Measurements from ENCODE around the gene ADAMTS15.

The ADAMTS15 gene

DNA sequence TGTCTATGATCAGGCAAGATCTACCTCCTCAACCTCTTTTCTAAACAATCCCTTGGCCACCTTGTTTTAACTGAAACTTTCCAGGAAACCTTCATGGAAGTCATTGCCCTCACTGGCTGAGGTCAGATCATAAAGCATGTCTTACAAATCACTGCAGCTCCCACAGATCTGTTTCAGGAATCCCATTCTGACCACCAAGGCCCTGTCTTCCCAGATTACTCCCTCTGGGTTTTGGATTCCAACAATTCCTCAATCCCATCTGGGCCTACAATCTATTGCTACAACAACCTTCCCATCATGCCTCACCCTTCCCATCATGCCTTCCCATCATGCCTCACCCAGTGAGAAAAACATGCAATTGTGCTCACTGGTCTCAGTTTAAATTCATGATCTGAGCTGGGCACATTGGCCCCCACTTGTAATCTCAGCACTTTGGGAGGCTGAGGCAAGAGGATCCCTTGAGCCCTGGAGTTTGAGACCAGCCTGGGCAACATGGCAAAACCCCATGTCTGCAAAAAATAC is 15.9 kb downstream of the ADAMTS15 start:
- DNase-seq: no peak

DNA sequence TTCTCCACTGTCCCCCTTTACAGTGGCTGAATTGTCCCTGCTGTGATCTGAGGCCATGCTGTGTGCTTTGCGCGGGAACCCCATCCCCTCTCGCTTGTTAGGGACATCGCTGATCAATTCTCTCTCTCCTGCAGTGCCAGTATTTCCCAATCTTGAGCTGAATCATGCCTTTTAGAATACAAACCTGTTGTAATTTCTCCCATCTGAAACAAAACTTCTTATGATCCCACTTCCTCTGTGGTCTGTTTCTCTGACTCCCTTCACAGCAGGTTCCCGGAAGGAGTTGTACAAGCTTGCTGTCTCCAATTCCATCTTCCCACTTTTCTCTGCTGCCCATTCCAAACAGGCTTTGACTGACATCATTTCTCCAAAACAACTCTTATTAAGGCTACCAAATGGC is 16.8 kb downstream of the ADAMTS15 start:
- no peak for DNase-seq

DNA sequence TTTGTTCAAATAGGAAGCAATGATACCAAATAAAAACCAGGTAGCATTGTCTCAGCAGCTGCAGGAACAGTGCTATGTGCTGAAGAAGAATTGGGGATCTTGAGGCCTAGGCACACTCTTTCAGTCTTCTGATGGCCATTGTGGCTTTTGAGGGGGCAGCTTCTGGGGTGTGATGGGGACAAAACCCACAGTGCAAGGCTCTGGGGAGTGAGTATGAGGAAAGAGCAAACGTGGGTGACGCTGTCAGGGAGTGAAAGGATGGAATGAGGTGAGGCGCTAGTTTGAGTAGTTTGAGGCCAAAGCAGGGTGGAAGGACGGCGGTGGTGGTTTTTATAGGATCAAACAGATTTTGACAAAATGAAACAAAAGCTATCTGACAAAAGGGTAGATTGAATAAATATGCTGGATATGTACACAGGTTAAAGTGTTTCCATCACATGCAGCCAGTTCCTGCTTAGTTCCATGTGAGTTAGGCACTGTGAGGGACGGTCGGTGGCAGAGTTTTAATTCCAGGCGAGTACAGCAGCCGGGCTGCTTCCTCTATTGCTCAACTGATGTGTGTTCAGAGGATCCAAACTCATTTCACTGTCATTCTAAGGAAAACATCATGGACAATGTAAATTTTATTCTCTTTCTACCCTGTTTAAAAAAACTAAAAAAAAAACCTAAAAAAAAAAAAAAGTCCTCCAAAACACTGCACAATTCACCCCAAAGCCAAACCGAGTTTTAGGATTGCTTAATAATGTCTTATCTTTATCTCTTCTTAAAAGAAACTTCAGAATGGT is 18.9 kb downstream of the ADAMTS15 start:
- DNase-seq: no peak

DNA sequence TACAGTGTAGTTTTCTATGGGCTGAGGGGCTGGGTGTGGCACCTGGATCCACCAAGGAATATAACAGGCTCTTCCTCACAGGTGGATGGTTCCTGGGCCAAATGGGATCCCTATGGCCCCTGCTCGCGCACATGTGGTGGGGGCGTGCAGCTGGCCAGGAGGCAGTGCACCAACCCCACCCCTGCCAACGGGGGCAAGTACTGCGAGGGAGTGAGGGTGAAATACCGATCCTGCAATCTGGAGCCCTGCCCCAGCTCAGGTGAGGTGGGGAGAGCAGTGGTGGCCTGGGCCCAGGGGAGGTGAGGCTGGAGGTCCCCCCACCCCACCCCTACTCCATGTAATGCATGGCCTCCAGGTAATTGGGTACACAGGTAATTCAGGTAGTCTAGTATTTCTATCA is 20.7 kb downstream of the ADAMTS15 start:
- no peak for DNase-seq

DNA sequence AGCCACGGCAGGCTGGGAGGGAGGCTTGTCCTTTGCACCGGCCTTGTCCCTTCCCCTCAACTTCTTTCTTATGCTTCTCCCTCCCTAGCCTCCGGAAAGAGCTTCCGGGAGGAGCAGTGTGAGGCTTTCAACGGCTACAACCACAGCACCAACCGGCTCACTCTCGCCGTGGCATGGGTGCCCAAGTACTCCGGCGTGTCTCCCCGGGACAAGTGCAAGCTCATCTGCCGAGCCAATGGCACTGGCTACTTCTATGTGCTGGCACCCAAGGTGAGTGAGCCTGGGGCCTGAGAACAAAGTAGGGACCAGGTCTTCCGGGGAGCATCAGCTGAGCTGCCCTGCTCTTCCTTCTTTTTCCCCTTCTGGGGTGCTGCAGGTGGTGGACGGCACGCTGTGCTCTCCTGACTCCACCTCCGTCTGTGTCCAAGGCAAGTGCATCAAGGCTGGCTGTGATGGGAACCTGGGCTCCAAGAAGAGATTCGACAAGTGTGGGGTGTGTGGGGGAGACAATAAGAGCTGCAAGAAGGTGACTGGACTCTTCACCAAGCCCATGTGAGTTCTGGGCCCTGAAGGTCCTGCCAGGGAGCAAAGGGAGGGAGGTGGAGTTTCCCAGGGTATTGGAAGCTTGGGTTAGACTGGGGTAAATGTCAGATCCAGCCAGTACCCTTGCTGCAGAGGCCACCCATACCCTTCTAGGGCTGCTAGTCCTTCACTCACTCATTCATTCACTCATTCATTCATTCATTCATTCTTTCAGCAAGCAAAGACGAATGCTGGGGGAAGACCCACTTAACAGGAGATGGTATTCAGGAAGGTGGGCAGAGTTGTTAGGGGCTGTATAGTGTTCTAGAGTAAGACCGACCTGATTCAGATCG is 22.6 kb downstream of the ADAMTS15 start:
- no peak for DNase-seq

DNA sequence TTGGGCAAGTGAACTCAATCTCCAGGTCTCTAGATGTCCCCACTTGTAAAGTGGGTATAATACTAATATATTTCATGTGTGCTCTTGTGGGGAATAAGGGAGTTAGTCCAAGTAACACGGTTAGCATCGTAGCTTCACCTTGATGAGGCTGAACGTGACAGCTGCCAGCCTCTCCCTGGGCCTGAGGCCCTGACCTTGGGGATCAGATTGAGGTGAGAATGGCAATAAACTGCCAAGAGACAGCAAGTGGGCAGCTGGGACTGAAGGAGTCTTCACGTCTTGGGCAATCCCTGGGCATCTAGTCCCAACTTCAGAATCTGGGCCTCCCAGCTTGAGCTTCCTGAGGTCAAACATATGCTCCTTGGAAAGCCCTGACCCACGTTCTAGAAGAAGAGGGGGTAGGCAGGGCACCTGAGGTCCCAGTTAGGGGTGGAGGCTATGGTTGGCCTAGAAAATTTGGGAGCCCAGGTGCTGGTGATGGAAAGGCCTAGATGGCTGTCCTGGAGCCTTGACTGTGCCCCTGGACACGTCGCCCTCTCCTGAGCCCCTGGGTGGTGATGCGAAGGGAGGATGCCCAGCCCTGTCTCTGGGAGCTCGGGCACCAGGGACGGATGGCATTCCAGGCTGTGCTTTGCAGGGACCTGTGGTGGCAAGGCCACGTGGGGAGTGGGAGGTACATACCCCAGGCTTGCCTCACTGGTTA is 23.4 kb downstream of the ADAMTS15 start:
- DNase-seq: no peak

DNA sequence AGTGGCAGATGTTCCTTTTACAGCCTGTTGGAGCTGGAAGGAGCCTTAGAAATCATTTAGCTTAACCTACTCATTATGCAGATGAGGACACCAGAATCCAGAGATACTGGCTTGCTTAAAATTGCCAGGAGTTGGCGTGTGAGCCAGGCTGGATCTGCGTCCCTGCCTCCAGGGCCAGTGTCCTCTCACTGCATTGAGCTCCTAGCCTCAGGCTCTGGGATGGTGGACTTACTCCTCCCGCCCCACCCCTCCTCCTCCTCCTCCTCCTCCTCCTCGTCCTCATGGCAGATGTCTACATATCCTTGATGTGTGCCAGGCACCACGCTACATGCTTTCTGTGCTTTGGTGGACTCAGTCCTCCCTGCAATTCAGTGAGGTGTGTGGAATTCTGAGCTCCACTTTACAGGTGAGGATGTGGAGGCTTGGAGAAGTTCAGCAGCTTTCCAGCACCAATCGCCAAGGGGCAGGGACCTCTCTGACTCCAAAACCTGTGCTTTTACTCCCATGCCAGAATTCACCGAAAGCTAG is 24.1 kb downstream of the ADAMTS15 start:
- no peak for DNase-seq

DNA sequence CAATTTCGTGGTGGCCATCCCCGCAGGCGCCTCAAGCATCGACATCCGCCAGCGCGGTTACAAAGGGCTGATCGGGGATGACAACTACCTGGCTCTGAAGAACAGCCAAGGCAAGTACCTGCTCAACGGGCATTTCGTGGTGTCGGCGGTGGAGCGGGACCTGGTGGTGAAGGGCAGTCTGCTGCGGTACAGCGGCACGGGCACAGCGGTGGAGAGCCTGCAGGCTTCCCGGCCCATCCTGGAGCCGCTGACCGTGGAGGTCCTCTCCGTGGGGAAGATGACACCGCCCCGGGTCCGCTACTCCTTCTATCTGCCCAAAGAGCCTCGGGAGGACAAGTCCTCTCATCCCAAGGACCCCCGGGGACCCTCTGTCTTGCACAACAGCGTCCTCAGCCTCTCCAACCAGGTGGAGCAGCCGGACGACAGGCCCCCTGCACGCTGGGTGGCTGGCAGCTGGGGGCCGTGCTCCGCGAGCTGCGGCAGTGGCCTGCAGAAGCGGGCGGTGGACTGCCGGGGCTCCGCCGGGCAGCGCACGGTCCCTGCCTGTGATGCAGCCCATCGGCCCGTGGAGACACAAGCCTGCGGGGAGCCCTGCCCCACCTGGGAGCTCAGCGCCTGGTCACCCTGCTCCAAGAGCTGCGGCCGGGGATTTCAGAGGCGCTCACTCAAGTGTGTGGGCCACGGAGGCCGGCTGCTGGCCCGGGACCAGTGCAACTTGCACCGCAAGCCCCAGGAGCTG is 24.8 kb downstream of the ADAMTS15 start:
- no peak for DNase-seq

DNA sequence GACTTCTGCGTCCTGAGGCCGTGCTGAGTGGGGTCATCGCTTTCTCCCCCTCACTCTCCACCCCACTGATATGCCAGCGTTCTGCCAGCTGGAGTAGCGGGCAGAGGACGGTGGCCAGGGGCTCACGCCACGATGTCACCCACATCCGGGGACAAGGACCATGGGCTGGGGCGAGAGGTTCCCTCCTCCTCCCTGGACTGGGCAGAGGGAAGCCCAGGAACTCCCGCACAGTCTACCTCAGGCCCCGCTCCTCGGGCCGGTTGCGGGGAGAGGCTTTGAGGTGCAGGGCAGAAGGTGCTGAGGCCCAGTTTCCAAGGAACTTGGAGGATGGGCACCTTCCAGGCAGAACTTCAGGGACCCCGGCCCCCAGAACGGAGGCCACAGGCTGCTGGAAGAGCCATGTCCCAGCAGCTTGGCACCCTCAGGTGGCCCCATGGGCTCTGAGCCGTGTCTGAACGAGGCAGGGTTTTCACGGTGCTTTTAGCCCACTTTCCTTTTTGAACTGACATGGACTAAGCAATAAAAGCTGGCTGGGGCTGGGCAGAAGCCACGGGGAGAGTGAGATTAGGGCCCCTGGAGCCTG is 25.4 kb downstream of the ADAMTS15 start:
- no peak for DNase-seq

DNA sequence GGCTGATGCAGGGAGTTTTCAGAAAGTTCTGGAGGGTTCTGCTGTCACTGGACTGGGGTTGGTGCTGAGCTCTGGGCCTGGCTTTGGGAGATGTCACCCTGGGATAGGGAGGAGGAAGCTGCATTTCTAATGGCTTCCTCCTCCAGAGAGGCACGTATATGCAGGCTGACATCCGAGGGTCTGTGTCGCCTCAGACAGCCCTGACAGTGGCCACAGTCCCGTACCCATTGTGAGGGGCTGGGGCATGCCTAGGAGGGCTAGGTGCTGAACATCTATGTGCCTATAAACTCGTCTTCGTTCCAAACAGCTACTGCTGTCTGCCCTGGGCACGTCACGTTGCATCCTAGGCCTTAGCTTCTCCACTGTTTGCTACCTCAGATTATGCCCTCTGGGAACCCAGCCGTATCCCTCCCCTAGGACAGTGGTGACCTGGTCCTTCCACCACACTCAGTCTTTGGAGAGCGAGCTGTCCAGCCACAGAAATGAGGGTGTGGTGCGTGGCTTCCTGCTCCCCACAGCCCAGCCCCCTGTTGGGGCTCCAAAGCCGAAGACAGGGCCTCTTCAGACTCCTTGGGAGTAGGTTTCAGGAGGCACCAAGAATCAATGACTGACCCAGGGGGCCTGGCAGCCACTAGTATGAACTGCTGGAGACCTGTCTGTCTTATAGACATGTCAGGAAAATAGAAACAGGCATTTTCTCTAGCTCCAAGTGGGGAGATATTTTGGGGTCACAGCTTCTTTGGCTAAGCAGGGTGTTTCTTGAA is 26.4 kb downstream of the ADAMTS15 start:
- no peak for DNase-seq

DNA sequence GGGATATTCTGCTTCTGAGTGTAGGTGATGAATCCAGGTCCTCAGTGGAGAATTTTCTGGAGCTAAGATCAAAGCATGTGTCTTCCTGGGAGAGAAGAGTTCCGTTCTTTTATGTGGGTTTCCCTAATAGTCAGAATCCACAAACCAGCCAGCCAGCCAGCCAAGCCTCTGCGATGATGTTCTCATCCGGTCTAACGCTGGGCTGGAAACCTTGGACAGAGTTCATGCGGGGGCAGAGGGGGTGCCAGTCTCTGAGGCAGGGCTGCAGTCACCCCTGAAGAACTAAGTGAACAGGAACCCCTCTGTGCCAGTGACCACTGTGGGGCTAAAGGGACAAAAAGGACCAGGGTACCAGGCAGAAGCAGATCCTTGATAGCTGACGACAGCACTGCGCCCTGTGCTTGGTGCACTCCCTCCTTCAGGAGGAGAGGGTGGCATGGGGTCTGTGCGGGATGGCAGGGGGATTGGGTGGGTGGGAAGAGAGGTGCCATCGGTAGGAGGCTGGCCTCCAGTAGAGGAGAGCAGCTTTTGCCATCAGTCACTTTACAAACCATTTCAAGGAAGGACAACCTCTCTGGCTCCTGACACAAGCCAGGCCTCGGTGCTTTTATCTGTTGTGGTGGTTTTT is 27.1 kb downstream of the ADAMTS15 start:
- no peak for DNase-seq

DNA sequence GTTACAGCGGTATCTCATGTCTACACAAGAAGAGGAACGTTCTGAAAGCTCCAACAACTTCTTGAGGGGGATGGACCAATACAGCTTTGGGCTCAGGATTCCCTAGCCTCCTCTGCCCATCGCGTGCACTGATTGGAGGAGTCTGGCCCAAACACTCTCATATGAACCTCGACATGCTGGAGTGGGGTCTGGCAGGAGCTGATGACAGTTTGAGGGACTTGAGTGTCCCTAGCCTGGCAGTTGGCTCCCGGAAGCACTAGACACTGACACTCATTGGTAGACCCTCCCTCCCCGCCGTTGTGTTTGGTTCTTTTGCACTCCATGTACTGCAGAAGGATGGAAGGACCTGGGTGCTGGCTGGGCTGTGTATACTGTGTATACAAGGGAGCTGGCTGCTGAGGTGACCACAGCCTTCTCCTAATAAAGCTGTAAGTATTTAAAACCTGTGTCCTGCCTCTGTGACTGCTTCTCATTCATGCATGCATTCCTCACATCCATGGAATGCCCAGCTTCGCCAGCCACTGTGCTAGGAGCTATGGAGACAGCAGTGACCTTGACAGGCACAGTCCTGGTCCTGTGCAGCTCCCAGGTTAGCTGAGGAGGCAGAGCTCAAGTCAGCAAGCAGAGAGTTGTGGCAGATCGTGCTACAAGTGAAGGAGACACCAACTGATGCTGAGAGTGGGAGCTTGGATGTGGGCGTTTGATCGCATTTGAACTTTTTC is 27.9 kb downstream of the ADAMTS15 start:
- no peak for DNase-seq

DNA sequence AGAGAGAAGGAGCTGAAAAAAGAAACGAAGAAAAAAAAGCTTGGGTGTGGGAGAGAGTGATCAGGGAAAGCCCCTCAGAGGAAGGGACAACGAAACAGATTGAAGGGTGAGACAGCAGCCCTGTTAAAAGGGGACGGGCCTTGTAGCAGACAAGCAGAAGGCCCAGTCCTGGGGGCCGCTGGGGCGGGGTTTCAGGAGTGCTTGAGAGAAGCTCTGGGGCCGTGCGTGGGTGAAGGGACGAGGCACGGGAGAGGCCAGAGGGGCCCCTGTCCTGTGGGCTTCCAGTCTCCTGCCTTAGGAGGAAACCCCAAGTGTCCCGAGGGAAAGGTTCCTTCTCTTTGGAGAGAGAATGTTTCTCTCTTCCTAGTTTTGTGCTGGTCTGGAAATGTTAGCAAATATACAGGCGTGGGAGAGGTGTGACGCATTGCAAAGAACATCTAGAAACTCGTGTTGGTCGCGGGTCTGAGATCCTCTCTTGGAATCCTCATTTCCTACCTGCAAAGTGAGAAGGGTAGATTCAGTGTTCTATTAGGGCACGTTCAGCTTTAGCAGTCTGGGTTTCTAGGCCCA is 28.6 kb downstream of the ADAMTS15 start:
- DNase-seq: no peak

DNA sequence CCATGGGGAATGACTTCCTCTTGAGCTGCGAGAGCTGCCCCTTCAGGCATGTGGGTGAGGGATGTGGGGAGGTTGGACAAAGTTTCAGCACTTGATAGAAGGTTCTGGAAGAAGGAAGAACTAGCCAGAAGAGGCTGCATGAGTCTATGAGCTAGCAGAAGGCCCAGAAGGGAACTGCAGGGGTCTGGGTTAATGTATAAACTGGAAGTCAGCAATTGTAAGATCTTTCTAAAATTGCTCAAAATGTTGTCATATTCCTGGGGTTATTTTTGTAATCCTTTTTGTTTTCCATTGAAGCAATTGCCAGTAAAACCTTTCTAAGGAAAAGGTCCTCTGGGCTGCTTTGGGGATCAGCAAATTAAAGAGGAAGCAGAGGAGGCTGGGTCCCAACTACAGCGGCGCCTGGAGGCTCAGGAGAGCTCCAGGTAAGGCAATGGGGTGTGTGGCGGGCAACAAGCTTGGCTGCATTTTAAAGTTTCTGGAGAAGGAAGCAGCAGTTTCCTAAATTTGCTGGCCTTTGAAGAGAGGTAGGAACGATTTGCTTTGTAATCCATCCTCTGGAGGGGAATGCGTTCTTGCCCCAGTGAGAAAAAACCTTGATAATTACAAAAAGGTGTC is 29.2 kb downstream of the ADAMTS15 start:
- DNase-seq: no peak

DNA sequence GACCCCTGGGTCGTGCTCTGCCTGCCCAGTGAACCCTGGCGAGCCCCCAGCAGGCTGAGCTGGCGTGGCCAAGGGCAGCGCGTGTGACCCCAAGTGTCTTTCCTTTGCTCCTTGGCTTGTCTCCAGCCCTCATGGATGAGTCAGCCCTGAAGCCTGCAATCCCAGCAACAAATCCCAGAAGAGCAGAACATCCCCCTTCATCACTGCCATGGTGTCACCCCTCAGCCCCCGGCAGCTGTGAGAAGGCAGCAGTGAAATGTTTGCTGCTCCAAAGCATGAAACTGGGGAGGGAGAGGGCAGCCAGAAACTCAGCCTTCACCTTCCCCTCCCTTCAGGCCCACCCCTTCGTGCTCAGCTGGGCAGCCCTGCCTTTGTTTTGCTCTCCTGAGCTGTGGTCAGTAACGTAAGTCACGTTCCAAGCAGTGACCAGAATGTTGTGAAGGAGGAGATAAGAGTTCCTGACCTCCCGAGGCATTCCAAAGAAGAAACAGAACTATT is 29.8 kb downstream of the ADAMTS15 start:
- DNase-seq: no peak

DNA sequence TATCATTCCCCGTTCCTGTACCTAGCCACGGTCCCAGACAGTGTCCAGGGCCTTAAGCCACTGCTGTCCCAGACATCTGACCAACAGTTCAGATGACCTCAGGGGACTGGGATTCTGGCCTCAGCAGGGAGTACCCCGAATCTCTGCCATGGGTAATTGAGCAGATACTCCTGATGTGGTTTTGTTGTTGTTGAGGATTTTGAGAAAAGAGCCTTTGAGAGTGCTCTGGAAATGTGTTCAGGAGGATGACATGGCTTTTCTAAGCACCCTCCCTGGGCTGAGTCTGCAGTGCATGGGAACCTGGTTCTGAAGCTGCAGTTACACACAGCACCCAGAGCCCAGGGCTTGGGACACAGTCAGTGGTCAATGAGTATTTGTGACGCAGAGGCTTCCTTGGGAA is 30.4 kb downstream of the ADAMTS15 start:
- no peak for DNase-seq

DNA sequence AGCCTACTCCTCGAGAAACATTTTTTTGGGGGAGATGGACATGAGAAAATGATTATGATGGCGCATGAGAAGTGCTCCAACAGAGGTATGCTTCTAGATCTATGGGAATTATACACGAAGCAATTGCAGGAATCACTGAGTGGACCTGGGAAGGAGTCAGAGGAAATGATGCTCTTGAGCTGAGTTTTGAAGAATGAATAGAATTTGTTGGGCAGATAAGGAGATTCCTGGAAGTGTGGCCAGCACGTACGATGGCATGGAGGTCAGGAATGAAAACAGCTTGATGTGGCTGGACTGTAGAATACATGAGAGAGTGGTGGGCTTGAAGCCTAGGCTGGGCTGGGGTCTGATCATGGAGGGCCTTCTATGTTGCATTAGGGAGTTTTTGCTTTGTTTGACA is 31.7 kb downstream of the ADAMTS15 start:
- no peak for DNase-seq

DNA sequence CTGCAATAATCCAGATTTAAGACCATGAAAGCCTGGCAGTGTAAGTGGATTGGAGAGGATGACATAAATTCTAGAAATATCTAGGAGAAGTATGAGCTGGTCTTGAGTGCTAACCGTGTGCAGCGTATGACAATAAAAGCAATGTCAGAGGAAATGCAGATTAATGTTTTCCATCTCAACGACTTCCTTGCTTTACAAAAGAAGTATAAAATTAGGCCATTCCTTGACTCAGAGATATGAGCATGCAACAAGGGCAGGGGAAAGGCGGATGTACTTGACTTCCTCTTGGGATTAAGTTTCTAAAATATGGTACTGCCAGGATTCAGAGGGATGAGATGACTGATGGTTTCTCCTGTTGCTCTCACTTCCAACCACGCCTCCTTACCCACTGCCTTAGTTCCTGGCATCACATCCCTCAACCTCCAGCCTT is 32.3 kb downstream of the ADAMTS15 start:
- no peak for DNase-seq

DNA sequence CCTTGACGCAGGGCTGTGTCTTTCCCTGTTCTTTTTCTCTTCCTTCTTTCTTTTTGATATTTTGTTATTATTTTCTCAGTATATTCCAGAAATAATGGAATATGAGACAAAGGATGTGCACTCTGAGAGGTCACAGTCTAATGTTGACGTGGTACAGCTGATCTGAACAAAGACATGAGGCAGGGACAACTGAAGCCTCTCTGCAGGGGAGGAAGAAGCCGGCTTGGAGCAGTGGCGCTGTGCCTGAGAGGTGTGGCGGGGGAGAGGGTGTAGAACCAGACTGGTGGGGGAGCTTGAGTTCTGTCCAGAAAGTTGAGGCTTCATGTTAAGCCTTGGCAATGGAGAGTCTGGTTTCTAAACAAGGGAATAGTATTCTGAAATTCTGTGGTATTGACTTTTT is 34.7 kb downstream of the ADAMTS15 start:
- DNase-seq: no peak
